Activated CD4-positive, alpha-beta T cell treated with anti-CD3 and anti-CD28 coated beads for 36 hours (primary cell): ENCODE measurements around the gene SF3B3. TPM values are rescaled to one million over a fixed set of nuclear protein-coding genes. Genes with fewer than 3 reads are reported as not detected.
"Not testable (repeated sequence)": the region's sequence is repeated elsewhere in the genome, so short reads cannot be mapped to it uniquely, and the experiment has no call there.

Experiments
- ATAC-seq: fragments of 200-7000 bp; cut with Tn5 transposase; one replicate; pipeline ENCODE4 v1.10.0; 2021; ENCODE audit warnings: mild to moderate bottlenecking, moderate library complexity
- CTCF ChIA-PET: fragments of 350-600 bp; sonication (Branson Sonifier 250); formaldehyde crosslinking; loops from one replicate; lab custom pipeline; 2021; ENCODE audit warnings: antibody characterized with exemption; lab: Charles Lee
- POLR2A ChIA-PET: fragments of 350-600 bp; sonication (Branson Sonifier 250); formaldehyde crosslinking; loops from one replicate; lab custom pipeline; 2021; ENCODE audit warnings: antibody characterized with exemption, inconsistent platforms; lab: Charles Lee
- DNase-seq: peaks from one replicate; pipeline ENCODE4 v3.0.0-alpha.2; 2020
- H3K27ac Mint-ChIP-seq: one replicate; pipeline ENCODE4 v1.8.0; 2021; ENCODE audit warnings: mixed read lengths
- H3K27me3 Mint-ChIP-seq: one replicate; pipeline ENCODE4 v1.8.0; 2021; ENCODE audit warnings: mixed read lengths
- H3K36me3 Mint-ChIP-seq: one replicate; pipeline ENCODE4 v1.8.0; 2021; ENCODE audit warnings: low read depth, mixed read lengths
- H3K4me1 Mint-ChIP-seq: one replicate; pipeline ENCODE4 v1.8.0; 2021; ENCODE audit warnings: mixed read lengths
- H3K4me3 Mint-ChIP-seq: one replicate; pipeline ENCODE4 v1.8.0; 2021; ENCODE audit warnings: mild to moderate bottlenecking, moderate library complexity, mixed read lengths
- H3K9me3 Mint-ChIP-seq: one replicate; pipeline ENCODE4 v1.8.0; 2021; ENCODE audit warnings: low read depth, mixed read lengths
- intact Hi-C, 2 experiments: fragments of 100-400 bp; cut with DNase I in 1 of 2; cut with micrococcal nuclease in 1 of 2; formaldehyde crosslinking; loops; one replicate each; pipeline versions ENCODE4 v1.14.2 to v1.15.1; 2022 to 2024; cut with DNase I, micrococcal nuclease
- total RNA-seq, 2 experiments: library from RNA; stranded (reverse); gene quantifications; one replicate each; pipeline ENCODE4 v1.2.3, GENCODE V29; 2021

SF3B3 gene
- total RNA-seq, 2 experiments from 2014 or later: 533 to 545 TPM

GRCh38 chr16:70604407-70605282 is 81.0 kb downstream of the SF3B3 start:
- Mint-ChIP-seq H3K27me3 (no peaks in the 10 kb centered on the region), H3K36me3 (no peaks in the 10 kb centered on the region), H3K27ac (no peak overlapping the region), H3K4me1 (no peaks in the 10 kb centered on the region), H3K4me3 (no peak overlapping the region), H3K9me3 (no peaks in the 10 kb centered on the region)
- no peak for ATAC-seq
- ChIA-PET CTCF (interaction anchor here (0.6 kb wide), 1 partner anchor 187 kb away, joined by 3 read pairs; no protein-coding TSS in a partner anchor), POLR2A (no interaction called here)
- intact Hi-C loops: no loop called here
- no peak for DNase-seq

- no peak overlapping the region for H3K27ac Mint-ChIP-seq
- intact Hi-C loops: no loop called here
- H3K9me3 Mint-ChIP-seq: no peaks in the 10 kb centered on the region
- ChIA-PET POLR2A (no interaction called here), CTCF (interaction anchor here (0.6 kb wide), 1 partner anchor 186 kb away, joined by 3 read pairs; no protein-coding TSS in a partner anchor)
- H3K4me1 Mint-ChIP-seq: no peaks in the 10 kb centered on the region
- no peak overlapping the region for H3K4me3 Mint-ChIP-seq
- ATAC-seq (no peak), DNase-seq (no peak)
- H3K27me3 Mint-ChIP-seq: no peaks in the 10 kb centered on the region
- no peaks in the 10 kb centered on the region for H3K36me3 Mint-ChIP-seq
Measured at GRCh38 chr16:70605283-70605657, 81.7 kb downstream of the SF3B3 start.

- intact Hi-C loops: no loop called here
- H3K27me3 Mint-ChIP-seq: no peaks in the 10 kb centered on the region
- no peak for ATAC-seq
- ChIA-PET CTCF (no interaction called here), POLR2A (no interaction called here)
- H3K4me3 Mint-ChIP-seq: no peak overlapping the region
- no peaks in the 10 kb centered on the region for H3K4me1 Mint-ChIP-seq
- no peak overlapping the region for H3K27ac Mint-ChIP-seq
- no peak for DNase-seq
- no peaks in the 10 kb centered on the region for H3K36me3 Mint-ChIP-seq
- no peaks in the 10 kb centered on the region for H3K9me3 Mint-ChIP-seq
Measured at GRCh38 chr16:70608521-70608920, 84.9 kb downstream of the SF3B3 start.

- ATAC-seq: no peak
- H3K9me3 Mint-ChIP-seq: no peaks in the 10 kb centered on the region
- no peak overlapping the region for H3K27ac Mint-ChIP-seq
- no peak for DNase-seq
- no peaks in the 10 kb centered on the region for H3K36me3 Mint-ChIP-seq
- H3K4me3 Mint-ChIP-seq: no peak overlapping the region
- ChIA-PET CTCF (interaction anchor here (0.6 to 1.0 kb wide), 2 partner anchors 160 to 290 kb away, joined by 3 to 4 read pairs; no protein-coding TSS in a partner anchor), POLR2A (no interaction called here)
- intact Hi-C loops: no loop called here
- no peaks in the 10 kb centered on the region for H3K4me1 Mint-ChIP-seq
- no peaks in the 10 kb centered on the region for H3K27me3 Mint-ChIP-seq
Measured at GRCh38 chr16:70610273-70611223, 86.9 kb downstream of the SF3B3 start.

GRCh38 chr16:70611224-70611598 is 87.6 kb downstream of the SF3B3 start:
- CTCF ChIA-PET: interaction anchor here (0.8 kb wide), 1 partner anchor 230 kb away, joined by 3 read pairs; no protein-coding TSS in a partner anchor
- POLR2A ChIA-PET: no interaction called here
- ATAC-seq (no peak), DNase-seq (no peak)
- Mint-ChIP-seq H3K27me3 (no peaks in the 10 kb centered on the region), H3K4me1 (no peaks in the 10 kb centered on the region), H3K36me3 (no peaks in the 10 kb centered on the region), H3K9me3 (no peaks in the 10 kb centered on the region), H3K4me3 (no peak overlapping the region), H3K27ac (no peak overlapping the region)
- intact Hi-C loops: no loop called here

GRCh38 chr16:70611785-70612303 is 88.2 kb downstream of the SF3B3 start:
- intact Hi-C loops: no loop called here
- POLR2A ChIA-PET: interaction anchor here (0.7 kb wide), 1 partner anchor 27 kb away, joined by 3 read pairs; no protein-coding TSS in a partner anchor
- Mint-ChIP-seq H3K27me3 (no peaks in the 10 kb centered on the region), H3K9me3 (no peaks in the 10 kb centered on the region), H3K27ac (no peak overlapping the region), H3K4me3 (no peak overlapping the region), H3K36me3 (no peaks in the 10 kb centered on the region), H3K4me1 (no peaks in the 10 kb centered on the region)
- ATAC-seq (no peak), DNase-seq (no peak)
- CTCF ChIA-PET: interaction anchor here (0.8 kb wide), 1 partner anchor 231 kb away, joined by 3 read pairs; no protein-coding TSS in a partner anchor

- Mint-ChIP-seq H3K27ac (no peak overlapping the region), H3K9me3 (no peaks in the 10 kb centered on the region), H3K36me3 (no peaks in the 10 kb centered on the region), H3K4me1 (no peaks in the 10 kb centered on the region), H3K4me3 (no peak overlapping the region), H3K27me3 (no peaks in the 10 kb centered on the region)
- ChIA-PET POLR2A (no interaction called here), CTCF (no interaction called here)
- no peak for DNase-seq
- no peak for ATAC-seq
- intact Hi-C loops: no loop called here
Measured at GRCh38 chr16:70612931-70613330, 89.3 kb downstream of the SF3B3 start.

GRCh38 chr16:70614208-70614951 is 90.8 kb downstream of the SF3B3 start:
- ChIA-PET POLR2A (interaction anchor here (0.7 kb wide), 1 partner anchor 176 kb away, joined by 9 read pairs; the partner anchor contains the start of gene ST3GAL2), CTCF (interaction anchor here (0.6 to 1.6 kb wide), 2 partner anchors 40 to 700 kb away, joined by 3 to 5 read pairs; no protein-coding TSS in a partner anchor)
- DNase-seq: no peak
- Mint-ChIP-seq H3K4me1 (no peaks in the 10 kb centered on the region), H3K9me3 (no peaks in the 10 kb centered on the region), H3K27me3 (no peaks in the 10 kb centered on the region), H3K27ac (no peak overlapping the region), H3K36me3 (no peaks in the 10 kb centered on the region), H3K4me3 (no peak overlapping the region)
- no peak for ATAC-seq
- intact Hi-C loops: no loop called here

GRCh38 chr16:70615945-70616344 is 92.3 kb downstream of the SF3B3 start:
- Mint-ChIP-seq H3K4me1 (no peaks in the 10 kb centered on the region), H3K36me3 (no peaks in the 10 kb centered on the region), H3K27me3 (no peaks in the 10 kb centered on the region), H3K27ac (no peak overlapping the region), H3K4me3 (no peak overlapping the region), H3K9me3 (no peaks in the 10 kb centered on the region)
- intact Hi-C loops: no loop called here
- ChIA-PET POLR2A (no interaction called here), CTCF (interaction anchor here (0.6 to 1.6 kb wide), 5 partner anchors 30 to 248 kb away, joined by 3 to 5 read pairs (median 4); partner anchors contain the start of gene IL34)
- DNase-seq: no peak
- no peak for ATAC-seq

- H3K9me3 Mint-ChIP-seq, H3K4me3 Mint-ChIP-seq, ATAC-seq, H3K36me3 Mint-ChIP-seq, H3K27ac Mint-ChIP-seq, H3K27me3 Mint-ChIP-seq, DNase-seq, POLR2A ChIA-PET, intact Hi-C loops, CTCF ChIA-PET, H3K4me1 Mint-ChIP-seq: not testable (repeated sequence)
Measured at GRCh38 chr16:70621864-70622263, 98.2 kb downstream of the SF3B3 start.
